HG03520 (cell line): ENCODE data around the gene NXF1.
"Not testable (repeated sequence)": the region's sequence is repeated elsewhere in the genome, so short reads cannot be mapped to it uniquely, and the experiment has no call there.

Experiments used
- ATAC-seq: cut with Tn5 transposase; IDR thresholded peaks from one replicate; pipeline ENCODE4 v1.9.1; 2021; ENCODE audit warnings: mild to moderate bottlenecking, moderate library complexity; ENCODE audit not compliant: unreplicated experiment

Gene NXF1

DNA sequence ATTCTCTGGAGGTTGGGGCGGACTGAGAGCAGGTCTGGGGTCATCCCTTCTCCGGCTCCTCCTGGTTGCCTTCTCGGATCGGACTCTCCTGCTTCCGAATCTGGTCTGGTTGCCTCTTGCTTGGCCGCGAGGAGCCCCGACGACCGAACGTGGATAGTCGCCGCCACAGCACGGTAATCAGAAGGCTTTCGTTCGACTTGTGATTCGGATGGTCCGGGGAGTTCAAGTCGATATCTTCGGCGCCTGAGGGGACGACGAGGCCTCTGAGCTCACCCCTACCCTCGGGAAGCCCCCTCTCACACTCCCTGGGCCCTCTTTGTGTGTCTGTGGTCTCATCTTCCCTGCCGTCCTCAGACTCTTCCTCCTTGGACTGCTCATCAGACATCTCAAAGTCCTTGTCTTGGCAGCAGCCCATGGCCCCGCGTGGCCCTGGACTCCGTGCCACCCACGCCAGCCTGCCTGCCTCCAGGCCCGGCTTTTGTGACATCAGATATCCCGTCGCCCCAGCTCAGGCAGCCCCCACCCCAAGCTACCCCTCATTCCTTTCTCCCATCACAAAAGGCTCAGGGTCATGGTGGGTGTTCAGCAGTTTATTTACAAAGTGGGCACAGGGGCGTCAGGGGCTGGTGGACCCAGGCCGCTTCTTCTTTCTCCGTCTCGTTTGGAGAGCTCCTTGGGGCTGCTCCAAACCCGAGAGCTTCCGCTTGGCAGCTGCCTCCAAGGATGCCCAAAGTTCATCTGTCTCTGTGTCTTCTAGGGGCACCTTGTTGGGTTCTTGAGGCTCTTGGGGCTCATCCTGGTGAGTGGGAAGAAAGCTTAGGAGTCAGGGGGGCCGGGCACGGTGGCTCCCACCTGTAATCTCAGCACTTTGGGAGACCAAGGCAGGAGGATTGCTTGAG, 27.3 kb upstream of the NXF1 start, which contains the start of gene TEX54:
TEX54 (minus strand) TSS at position 506 of the 899 bp plus-strand sequence.
- ATAC-seq = no peak

GRCh38 chr11:62831520-62832335, 26.5 kb upstream of the NXF1 start, which contains the start of gene STX5:
Gene STX5 (minus strand): TSS chr11:62832051. CDS start chr11:62831243, 808 bp downstream.
- peak; percentile 75 for ATAC-seq

DNA sequence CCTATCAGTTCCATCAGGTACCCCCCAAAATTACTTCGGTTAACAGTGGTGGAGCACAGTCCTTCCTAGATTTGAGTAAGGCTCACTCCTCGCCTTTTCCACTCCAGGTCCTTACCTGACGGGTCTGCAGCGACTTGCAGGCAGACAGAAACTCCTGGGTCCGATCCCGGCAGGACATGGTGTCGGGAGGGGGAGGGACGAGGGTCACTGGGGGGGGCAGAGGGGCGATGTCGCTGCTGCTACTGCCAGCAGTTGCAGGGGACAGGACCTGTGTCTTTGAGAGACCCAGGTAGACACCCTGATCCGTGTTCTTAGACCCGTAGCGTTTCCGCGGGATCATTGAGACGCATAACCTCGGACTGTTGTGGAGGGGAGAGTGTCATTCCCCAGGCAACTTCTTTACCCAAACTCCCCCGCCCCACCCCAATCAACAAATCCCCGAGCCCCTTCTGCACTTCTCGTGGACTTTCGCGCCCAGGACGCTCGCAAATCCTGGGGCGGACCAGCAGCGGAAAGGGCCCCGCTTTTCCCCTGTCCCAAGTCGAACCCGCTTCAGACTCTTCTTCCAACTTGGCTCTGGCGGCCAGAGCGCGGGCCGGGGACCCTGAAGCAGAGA, 25.8 kb upstream of the NXF1 start:
- ATAC-seq = no peak

DNA sequence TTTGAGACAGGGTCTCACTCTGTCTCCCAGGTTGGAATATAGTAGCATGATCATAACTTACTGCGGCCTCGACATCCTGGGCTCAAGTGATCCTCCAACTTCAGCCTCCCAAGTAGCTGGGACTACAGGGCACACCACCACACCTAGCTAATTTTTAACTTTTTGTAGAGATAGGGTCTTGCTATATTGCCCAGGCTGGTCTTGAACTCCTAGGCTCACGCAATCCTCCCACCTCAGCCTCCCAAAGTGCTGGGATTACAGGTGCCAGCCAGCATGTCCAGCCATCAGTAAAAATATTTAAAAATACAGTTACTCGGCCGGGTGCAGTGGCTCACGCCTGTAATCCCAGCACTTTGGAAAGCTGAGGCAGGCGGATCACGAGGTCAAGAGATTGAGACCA, 22.9 kb upstream of the NXF1 start:
- ATAC-seq = not testable (repeated sequence)

GRCh38 chr11:62823677-62824076, 18.4 kb upstream of the NXF1 start:
- ATAC-seq = no peak

- no peak for ATAC-seq
Measured at GRCh38 chr11:62817129-62817528, 11.9 kb upstream of the NXF1 start.

- no peak for ATAC-seq
Measured at GRCh38 chr11:62816557-62816956, 11.3 kb upstream of the NXF1 start.

GRCh38 chr11:62811659-62812058, 6.4 kb upstream of the NXF1 start:
- ATAC-seq = no peak

DNA sequence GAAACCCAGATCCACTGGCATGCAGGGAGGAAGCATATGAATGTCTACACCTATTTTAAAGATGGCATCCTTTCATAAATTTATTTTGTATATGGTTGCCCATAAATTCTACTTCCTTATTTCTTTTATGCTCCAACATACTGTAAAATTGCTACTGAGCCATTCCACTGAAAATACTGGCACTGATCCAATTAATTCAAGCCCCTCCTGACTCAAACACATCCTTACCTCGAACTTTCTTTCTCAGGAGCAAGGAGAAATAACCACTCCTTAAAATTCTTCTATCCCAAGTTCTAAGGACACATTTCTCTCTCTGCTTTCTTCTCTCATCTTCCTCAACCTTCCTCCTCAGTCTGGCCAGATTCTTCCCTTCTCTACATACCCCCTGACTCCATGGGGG, 5.5 kb upstream of the NXF1 start:
- ATAC-seq = no peak

DNA sequence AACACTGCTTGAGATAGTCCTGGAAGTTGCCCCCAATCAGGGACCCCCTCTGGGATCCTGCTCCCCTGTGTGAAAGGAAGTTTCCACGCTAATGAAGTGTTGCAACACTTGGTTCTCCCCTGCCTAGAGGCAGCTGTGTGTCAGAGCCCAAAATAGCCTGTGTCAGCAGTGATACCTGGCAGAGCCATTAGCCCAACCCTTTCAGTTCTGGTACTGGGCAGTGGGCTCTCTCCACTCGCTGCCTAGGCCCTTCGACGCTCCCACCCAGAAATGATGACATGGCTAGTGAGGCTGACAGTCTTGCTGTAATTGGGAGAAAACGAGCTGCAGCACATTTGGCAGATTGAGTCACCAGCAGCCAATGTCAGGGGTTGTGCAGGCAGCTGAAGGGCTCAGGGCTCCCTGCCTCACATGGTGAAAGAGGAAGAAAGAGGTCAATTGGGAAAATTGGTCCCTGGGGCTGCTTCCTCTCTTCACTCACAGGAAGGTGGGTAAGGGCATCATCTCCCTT, 1.4 kb upstream of the NXF1 start:
- no peak for ATAC-seq

GRCh38 chr11:62805961-62806441, 761 bp upstream of the NXF1 start:
- no peak for ATAC-seq

- ATAC-seq = no peak
Measured at GRCh38 chr11:62804310-62805075, 747 bp downstream of the NXF1 start.

- ATAC-seq = no peak
Measured at GRCh38 chr11:62801071-62801470, 4.2 kb downstream of the NXF1 start.

DNA sequence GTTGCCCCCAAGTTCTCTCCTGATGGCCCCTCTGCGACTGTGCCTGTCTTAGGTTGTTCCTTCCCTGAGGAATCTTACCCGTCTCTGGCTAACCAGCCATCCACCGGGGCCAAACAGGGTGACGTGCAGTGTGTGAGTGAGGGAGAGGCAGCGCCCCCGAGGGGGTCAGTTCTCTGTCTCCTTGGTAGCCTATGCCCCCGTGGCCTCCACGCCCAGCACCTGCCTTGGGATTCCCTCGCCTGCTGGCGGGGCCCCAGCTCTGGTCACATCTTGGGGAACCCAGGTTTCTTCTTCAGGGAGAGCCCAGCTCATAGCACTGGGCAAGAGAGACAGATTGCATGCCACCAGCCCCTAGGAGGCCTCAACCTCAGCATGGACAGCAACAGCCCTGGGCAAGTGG, 5.8 kb downstream of the NXF1 start:
- ATAC-seq = no peak

GRCh38 chr11:62796281-62796680, 9.0 kb downstream of the NXF1 start:
- no peak for ATAC-seq

DNA sequence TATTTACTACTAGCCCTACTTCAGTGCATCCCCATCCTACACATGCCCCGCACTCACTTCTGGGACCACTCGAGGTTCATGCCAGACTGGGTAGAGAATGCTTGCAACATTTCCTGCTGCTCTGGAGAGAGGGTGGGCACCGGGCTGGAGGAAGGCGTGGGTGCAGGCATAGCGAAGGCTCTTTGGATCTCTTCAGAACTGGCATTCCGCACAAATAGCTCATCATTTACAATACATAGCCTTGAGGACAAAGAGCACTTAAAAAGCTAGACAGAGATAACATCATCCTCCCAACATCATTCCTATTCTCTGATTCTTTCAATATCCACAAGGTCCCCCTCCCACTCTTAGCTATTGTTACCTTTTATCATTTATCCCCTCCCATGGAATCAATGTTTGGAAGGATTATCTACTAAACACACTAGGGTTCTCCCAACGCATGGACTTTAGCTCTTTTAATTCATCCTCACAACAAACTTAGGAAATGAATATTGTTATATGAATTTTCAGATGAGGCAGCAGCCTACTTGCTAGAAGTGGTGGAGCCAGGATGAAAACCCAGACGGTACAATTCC, 11.0 kb downstream of the NXF1 start:
- ATAC-seq = no peak

GRCh38 chr11:62792202-62792575, 13.1 kb downstream of the NXF1 start:
- peak; percentile 2 for ATAC-seq

- ATAC-seq = peak; percentile 43
Measured at GRCh38 chr11:62791501-62792201, 13.6 kb downstream of the NXF1 start, which contains the start of gene TMEM223. Gene TMEM223 (minus strand): TSS chr11:62792006. CDS start chr11:62791994, 12 bp downstream.

DNA sequence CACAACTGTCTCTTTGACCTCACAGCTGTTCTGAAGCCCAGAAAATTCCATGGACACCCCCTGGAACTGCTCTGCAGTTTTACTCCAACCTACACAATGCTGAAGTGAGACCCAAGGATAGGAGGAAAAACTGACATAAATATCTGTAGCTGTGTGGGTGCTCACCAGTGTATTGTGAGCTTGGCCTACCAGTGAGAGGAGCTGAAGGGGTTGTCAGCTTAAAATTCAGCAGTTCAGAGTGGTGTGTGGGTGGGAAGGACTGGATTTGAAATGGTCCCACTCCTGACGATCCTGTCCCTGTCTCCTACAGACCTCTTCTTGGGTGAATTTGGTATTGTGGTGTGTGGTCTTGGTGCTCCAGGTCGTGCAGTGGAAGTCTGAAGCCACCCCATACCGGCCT, 15.7 kb downstream of the NXF1 start:
- ATAC-seq = no peak
